Stimulated activated CD4-positive, alpha-beta T cell treated with anti-CD3 and anti-CD28 coated beads, TNF-alpha, amount 100 ng/mL, for 48 hours (primary cell): ENCODE data around the gene WDR72.
"Not testable (repeated sequence)": the region's sequence is repeated elsewhere in the genome, so short reads cannot be mapped to it uniquely, and the experiment has no call there.

ENCODE experiments used
- DNase-seq, 3 donors: peaks; one replicate each; pipeline ENCODE4 v3.0.0-alpha.2; 2020; ENCODE audit warnings: low read depth in 3 of 3

The WDR72 gene

GRCh38 chr15:53709821-53710220 is 49.6 kb downstream of the WDR72 start:
- no peak for DNase-seq

GRCh38 chr15:53695365-53695764 is 64.1 kb downstream of the WDR72 start:
- no peak for DNase-seq

- DNase-seq = no peak
Observed at GRCh38 chr15:53694476-53694874, 65.0 kb downstream of the WDR72 start.

- no peak for DNase-seq
Observed at GRCh38 chr15:53693729-53694475, 65.6 kb downstream of the WDR72 start.

GRCh38 chr15:53684162-53684561 is 75.3 kb downstream of the WDR72 start:
- DNase-seq = not testable (repeated sequence)

- DNase-seq = no peak
Observed at GRCh38 chr15:53681056-53681455, 78.4 kb downstream of the WDR72 start.

- no peak for DNase-seq
Observed at GRCh38 chr15:53675832-53676231, 83.6 kb downstream of the WDR72 start.

- no peak for DNase-seq
Observed at GRCh38 chr15:53671545-53671944, 87.9 kb downstream of the WDR72 start.

GRCh38 chr15:53670701-53671100 is 88.8 kb downstream of the WDR72 start:
- DNase-seq = no peak

- DNase-seq = no peak
Observed at GRCh38 chr15:53665930-53666329, 93.5 kb downstream of the WDR72 start.

GRCh38 chr15:53658827-53659555 is 100.5 kb downstream of the WDR72 start:
- no peak for DNase-seq

- no peak for DNase-seq
Observed at GRCh38 chr15:53658255-53658654, 101.2 kb downstream of the WDR72 start.

GRCh38 chr15:53648934-53649333 is 110.5 kb downstream of the WDR72 start:
- no peak for DNase-seq

GRCh38 chr15:53644660-53645059 is 114.8 kb downstream of the WDR72 start:
- DNase-seq = no peak

GRCh38 chr15:53634517-53635106 is 124.9 kb downstream of the WDR72 start:
- no peak for DNase-seq

GRCh38 chr15:53627279-53627678 is 132.2 kb downstream of the WDR72 start:
- DNase-seq = no peak

- DNase-seq = no peak
Observed at GRCh38 chr15:53625962-53626845, 133.3 kb downstream of the WDR72 start.

GRCh38 chr15:53625260-53625659 is 134.2 kb downstream of the WDR72 start:
- DNase-seq = no peak

- no peak for DNase-seq
Observed at GRCh38 chr15:53618461-53618860, 141.0 kb downstream of the WDR72 start.

- DNase-seq = no peak
Observed at GRCh38 chr15:53611145-53611920, 148.1 kb downstream of the WDR72 start.

GRCh38 chr15:53591041-53591440 is 168.4 kb downstream of the WDR72 start:
- no peak for DNase-seq
